HEK293 (cell line): ENCODE results near the gene NHP2.

ENCODE experiments used
- CTCF ChIP-seq: fragments of 450-650 bp; formaldehyde crosslinking; IDR thresholded peaks from 2 replicates; pipeline ENCODE4 v1.5.1; 2016; ENCODE audit warnings: missing biosample characterization, missing genetic modification characterization
- HOXA7 ChIP-seq: sonication (generic); formaldehyde crosslinking; IDR thresholded peaks from 2 replicates; pipeline ENCODE4 v1.8.1; 2022; ENCODE audit warnings: missing genetic modification reagents, borderline replicate concordance
- PATZ1 ChIP-seq: fragments of 450-650 bp; formaldehyde crosslinking; IDR thresholded peaks from 2 replicates; pipeline ENCODE4 v1.5.1; 2016; ENCODE audit warnings: missing biosample characterization, missing genetic modification characterization
- SP3 ChIP-seq: fragments of 450-650 bp; formaldehyde crosslinking; IDR thresholded peaks from 2 replicates; pipeline ENCODE4 v1.5.1; 2016; ENCODE audit warnings: missing biosample characterization, missing genetic modification characterization
- YY1 ChIP-seq: fragments of 450-650 bp; formaldehyde crosslinking; IDR thresholded peaks from 2 replicates; pipeline ENCODE4 v1.5.1; 2018; ENCODE audit warnings: missing biosample characterization, missing genetic modification characterization
- ZNF138 ChIP-seq: fragments of 450-650 bp; formaldehyde crosslinking; IDR thresholded peaks from 2 replicates; pipeline ENCODE4 v1.5.1; 2016; ENCODE audit warnings: missing biosample characterization, missing genetic modification characterization, borderline replicate concordance
- ZNF37A ChIP-seq: fragments of 450-650 bp; IDR thresholded peaks from 2 replicates; pipeline ENCODE4 v1.5.1; 2018; ENCODE audit warnings: missing biosample characterization, missing genetic modification characterization

GRCh38 chr5:178117923-178118701, 35.6 kb downstream of the NHP2 start:
- no peak for TF ChIP-seq ZNF37A (tag by site-specific recombination)
- TF ChIP-seq PATZ1 (tag by site-specific recombination), result no peak
- TF ChIP-seq ZNF138 (tag by site-specific recombination), result no peak
- TF ChIP-seq SP3 (tag by site-specific recombination), result no peak
- TF ChIP-seq CTCF, result no peak
- no peak for TF ChIP-seq YY1 (tag by site-specific recombination)
- TF ChIP-seq HOXA7 (CRISPR knock-in tag), result no peak
